Measurements from ENCODE around the gene NCKIPSD.

GRCh38 chr3:48641396-48641795, 44.3 kb downstream of the NCKIPSD start:
- TF ChIP-seq CTCF (IDR thresholded peaks at IDR 0.05) (no peak), POLR2A (IDR thresholded peaks at IDR 0.05) (no peak)
